HG03460 (cell line): ENCODE measurements around the gene MGLL.

Source experiments
- ATAC-seq: cut with Tn5 transposase; IDR thresholded peaks from one replicate; pipeline ENCODE4 v1.9.1; 2021; ENCODE audit not compliant: unreplicated experiment

MGLL gene

DNA sequence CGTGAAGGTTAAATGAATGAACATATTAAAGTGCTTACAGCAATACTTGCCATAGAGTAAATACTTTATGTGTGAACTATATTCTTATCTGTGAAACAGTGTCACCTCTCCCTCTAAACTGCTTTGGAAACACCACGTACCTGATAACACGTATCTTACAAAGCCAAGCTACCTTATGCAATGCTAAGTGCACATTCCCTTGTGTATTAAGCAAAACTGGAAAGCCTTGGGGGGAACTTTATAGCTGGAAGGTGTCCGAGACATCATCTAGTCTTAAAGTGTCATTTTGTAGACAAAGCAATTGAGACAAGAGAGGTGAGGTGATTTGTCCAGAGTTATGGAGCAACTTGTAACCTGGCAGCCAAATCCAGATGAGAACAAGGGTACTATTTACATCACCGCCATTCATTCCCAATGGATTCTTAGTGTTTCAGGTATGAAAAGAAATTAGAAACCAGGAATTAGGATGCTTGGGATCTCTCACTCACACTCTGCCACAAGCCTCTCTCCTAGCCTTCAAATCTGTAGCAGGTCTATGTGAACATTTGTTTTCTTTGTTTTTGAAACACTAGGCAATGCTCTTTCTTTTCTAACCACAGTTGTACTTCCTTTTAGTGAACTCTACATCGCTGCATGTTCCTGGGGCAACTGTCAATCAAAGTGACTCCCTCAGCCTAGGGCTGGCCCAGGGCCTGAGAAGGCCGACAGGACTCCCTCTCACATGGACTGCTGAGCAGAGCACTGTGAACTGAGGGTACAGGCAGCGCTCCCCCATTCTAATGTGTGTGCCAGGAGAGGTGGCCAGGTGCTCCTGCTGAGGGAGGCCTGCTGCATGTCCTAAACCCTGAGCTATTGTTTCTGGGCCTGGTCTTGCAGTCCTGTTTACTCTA is 13.9 kb upstream of the MGLL start:
- peak; percentile 76 for ATAC-seq

DNA sequence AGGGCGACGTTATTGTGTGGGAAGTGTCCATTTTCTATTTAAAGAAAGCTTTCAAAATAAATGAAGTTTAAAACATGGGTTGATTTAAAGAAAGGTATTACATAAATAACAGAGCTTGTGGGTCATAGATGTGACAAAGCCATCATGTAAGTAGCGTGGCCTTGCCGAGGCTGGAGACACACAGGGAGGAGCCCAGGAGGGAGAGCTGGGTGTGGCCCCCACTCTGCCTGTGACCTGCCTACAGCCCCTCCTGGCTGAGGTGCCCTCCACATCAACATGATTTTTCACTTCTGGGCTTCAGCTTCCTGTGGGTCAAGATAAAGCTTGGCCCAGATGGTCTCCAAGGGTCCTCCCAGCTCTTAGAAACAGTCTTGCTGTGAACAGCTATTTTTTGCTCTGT is 12.5 kb upstream of the MGLL start:
- ATAC-seq = peak; percentile 25

DNA sequence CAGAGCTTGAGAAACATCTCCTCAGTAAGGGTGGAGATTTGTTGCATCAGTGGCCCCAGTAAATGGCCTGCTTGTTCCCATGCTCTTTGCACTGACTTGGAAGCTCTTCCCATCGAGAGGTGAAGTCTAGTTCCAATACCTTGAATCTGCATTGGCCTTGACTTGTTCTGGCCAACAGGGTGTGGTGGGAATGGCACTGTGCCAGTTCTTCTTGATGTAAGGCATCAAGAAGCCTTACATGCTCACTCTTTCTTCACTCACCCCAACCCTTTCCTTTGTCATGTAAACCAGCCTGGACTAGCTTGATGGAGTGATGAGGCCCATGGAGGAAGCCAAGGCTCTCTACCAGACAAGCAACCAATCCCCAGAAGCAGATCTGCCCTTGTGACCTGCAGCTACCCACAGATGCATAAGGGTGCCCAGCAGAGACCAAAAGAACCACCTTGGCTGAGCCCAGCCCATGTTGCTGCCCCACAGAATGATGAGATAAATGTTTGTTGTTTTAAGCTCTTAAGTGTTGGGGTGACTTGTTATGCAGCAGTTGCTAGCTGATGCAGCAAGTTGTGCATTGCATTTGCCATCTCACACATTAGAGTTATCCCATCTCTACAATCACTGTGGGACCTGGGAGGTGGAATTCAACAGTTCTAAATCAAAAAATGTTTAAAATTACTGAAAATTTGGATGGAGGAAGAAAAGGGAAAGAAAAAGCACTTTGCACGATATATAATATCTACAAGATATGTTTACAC is 11.1 kb upstream of the MGLL start:
- no peak for ATAC-seq

GRCh38 chr3:127831723-127832172 is 9.4 kb upstream of the MGLL start:
- ATAC-seq = no peak

- no peak for ATAC-seq
These were observed 7.2 kb upstream of the MGLL start for GRCh38 chr3:127829537-127829936.

DNA sequence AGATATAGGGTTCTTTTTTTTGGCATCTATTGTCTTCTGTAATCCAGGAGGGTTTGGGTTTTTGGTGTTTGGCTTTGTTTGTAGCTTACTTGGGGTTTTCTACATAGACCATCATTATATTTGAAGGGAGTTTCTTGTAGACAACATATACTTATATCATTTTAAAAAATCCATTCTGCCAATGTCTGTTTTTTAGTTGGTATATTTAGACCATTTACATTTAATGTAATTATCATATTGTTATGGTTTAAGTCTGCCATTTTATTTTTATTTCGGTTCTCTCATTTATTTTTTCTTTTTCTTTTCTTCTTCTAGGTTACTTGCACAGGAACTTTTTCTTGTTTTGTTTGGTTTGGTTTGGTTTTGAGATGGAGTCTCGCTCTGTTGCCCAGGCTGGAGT is 5.5 kb upstream of the MGLL start:
- ATAC-seq = no peak

DNA sequence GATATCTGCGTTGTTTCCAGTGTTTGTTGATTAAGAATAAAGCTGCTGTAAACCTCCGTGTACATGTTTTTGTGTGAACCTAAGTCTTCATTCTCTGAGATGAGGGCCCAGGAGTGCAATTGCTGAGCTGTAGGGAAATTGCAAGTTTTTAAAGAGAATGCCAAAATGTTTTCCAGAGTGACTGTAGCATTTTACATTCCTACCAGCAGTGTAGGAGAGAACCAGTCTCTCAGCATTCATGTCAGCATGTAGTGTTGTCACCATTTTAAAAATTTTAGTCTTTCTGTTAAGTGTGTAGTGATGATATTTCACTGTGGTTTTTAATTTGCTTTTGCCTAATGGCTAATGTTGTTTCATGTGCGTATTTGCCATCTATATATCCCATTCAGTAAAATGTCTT is 3.4 kb upstream of the MGLL start:
- ATAC-seq = no peak

DNA sequence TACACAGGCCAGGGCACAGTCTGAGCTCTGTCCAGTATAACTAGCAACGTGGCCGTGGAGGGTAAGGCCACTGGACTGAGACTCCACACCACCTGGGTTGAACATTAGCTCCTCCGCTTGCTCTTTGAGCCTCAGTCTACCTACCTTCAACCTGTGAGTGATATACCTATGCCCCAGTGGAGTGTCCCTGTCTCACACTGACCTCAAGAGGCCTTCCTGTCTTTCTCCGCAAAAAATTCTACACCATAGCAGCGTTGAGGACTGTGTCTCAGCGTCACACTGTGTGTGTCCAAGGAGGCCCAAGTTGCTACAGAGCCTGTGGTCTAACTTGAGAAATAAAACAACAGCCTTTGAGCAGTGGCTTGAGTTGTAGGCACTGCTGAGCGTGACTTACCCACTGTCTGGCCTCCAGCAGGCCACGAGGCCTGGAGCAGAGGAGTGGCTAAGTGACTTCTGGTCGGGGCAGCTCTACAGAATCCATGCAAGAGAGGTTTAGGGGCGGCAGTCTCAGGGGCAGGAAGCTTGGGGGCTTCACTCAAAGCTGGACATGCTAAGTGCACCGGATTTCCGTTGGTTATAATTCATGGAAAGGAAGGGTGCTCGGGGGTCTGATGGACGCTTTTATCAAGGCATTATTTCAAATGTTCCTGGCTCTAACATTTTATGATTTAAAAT is 2.0 kb upstream of the MGLL start:
- no peak for ATAC-seq

DNA sequence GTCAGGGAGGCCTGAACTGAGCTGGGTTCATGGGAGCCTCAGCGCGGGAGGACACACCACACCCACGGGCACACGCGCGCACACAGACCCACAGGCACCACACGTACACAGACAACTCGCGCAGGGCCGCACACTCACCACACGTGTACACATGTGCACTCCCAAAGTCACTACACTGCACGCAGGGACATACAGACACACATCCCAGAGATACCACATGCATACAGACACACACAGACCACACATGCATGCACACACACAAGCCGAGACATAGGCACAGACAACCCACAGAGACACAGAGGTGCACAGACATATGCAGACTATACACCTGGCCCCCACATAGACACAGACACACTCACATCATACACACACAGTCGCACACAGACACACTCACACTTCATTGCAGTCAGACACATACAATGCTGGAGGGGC is 1.1 kb upstream of the MGLL start:
- no peak for ATAC-seq

GRCh38 chr3:127822682-127823425 is 539 bp upstream of the MGLL start:
- no peak for ATAC-seq

DNA sequence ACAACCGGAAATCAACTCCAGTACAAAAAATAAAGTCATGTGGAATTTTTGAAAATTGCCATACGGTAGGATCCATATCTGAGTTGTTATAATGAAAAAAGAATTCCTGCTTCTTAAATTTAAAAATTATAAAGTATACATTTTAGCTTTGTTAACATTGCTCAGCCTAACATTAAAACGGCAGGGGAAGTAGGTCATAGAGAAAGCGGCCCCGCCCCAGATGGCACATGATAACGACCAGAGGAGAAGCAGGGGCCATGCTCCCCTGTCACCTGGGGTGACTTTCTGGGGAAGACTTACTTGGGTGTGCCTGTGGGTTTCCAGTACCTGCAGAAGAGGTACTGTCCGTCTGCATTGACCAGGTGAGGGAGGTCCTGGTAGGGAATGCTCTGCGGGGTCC is 921 bp downstream of the MGLL start:
- ATAC-seq = no peak

DNA sequence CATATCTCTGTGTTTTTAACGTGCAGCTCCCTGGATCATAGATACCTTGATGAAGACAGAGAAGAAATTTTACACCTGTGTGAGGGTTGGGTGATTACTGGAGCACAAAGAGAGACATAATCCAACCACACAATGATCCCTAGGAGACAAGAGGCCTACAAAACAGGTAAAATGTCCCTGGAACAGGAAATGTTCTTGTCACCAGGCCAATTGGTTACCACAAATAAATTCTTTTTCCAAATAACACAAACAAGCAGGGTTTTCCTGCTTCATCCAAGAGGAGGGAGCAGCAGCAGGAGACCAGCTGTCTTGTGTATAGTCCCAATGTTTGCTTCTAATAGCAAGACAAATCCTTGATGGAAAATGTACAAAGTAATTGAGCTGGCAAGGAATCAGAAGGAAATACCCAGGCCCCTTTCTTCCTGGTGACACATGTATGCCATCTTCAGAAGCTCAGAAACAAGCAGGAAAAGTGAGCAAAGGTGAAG is 1.4 kb downstream of the MGLL start:
- ATAC-seq = no peak

GRCh38 chr3:127820221-127820825 is 2.0 kb downstream of the MGLL start:
- peak; percentile 55 for ATAC-seq

- no peak for ATAC-seq
These were observed 2.7 kb downstream of the MGLL start for GRCh38 chr3:127819656-127820055.

GRCh38 chr3:127819086-127819485 is 3.2 kb downstream of the MGLL start:
- no peak for ATAC-seq

DNA sequence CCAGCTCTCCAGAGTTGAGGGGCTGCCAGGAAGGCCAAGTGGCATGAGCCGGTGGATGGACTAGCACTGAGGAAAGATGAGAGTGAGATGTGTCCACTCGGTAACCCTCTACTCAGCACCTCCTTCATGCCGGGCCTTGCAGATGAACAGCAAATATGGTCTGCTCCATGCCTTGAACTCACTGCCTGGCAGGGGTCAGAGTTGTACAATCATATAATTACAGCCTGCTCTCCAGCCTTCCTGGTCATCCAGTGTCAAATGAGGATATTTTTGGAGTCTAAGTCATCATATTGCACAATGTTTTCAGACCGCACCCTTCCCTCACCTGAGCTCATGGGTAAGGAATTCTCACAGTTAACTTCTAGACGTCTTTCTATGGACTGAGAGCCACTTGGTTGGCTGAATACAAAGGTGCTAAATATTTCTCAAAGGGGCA is 4.9 kb downstream of the MGLL start:
- ATAC-seq = no peak

- ATAC-seq = no peak
These were observed 5.4 kb downstream of the MGLL start for GRCh38 chr3:127816783-127817405.

- no peak for ATAC-seq
These were observed 6.4 kb downstream of the MGLL start for GRCh38 chr3:127815641-127816605.

DNA sequence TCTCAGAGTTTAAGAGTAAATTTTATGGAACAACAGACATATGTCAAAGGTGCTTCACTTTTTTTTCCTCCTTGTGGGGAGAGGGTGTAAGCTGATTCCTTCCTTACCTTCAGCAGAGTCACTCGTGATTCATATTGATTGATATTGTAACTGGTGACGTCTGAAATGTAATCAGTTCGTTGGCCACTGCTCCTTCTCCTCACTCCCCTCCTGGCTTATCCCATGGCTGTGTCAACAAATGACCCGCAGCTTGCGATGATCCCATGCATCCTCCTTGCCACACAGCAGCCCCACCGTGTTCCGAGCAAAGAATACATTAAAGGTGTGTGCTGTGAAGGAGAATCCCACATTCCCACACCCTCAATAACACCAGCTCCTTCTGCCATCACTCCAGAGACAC is 7.3 kb downstream of the MGLL start:
- no peak for ATAC-seq
